Mucosa of descending colon (tissue), 3 donors: ENCODE data around the gene FBXL19. TPM values are rescaled to one million over a fixed set of nuclear protein-coding genes. Genes with fewer than 3 reads are reported as not detected.

Experiments
- ATAC-seq: fragments of 200-7000 bp; cut with Tn5 transposase; one replicate; pipeline ENCODE4 v1.9.1; 2020; ENCODE audit warnings: mild to moderate bottlenecking, moderate library complexity
- DNase-seq, 3 donors: peaks; one replicate each; pipeline ENCODE4 v3.0.0-alpha.2; 2020
- H3K36me3 ChIP-seq: fragments of 200-600 bp; one replicate; pipeline ENCODE4 v1.8.0; 2021; ENCODE audit warnings: low read depth, mild to moderate bottlenecking
- H3K4me1 ChIP-seq: fragments of 200-600 bp; one replicate; pipeline ENCODE4 v1.8.0; 2021; ENCODE audit warnings: low read depth, mild to moderate bottlenecking
- H3K4me3 ChIP-seq: fragments of 200-600 bp; one replicate; pipeline ENCODE4 v1.8.0; 2021; ENCODE audit warnings: mild to moderate bottlenecking
- H3K9me3 ChIP-seq: fragments of 200-600 bp; one replicate; pipeline ENCODE4 v1.8.0; 2021; ENCODE audit warnings: mild to moderate bottlenecking
- CTCF ChIP-seq: fragments of 200-600 bp; IDR thresholded peaks from one replicate; pipeline ENCODE4 v1.8.0; 2022; ENCODE audit warnings: antibody characterized with exemption, mild to moderate bottlenecking
- intact Hi-C, 2 donors: fragments of 100-400 bp; cut with DNase I in 1 of 2; cut with micrococcal nuclease in 1 of 2; formaldehyde crosslinking; loops; one replicate each; pipeline versions ENCODE4 v1.11.0 to v1.11.1; 2022; cut with DNase I, micrococcal nuclease
- total RNA-seq, 3 donors: library from RNA; stranded (reverse); fragmentation: NEBNext Ultra II Directional in 2 of 3; extraction: Animal tissue kit (Norgen Biotek cat#: 25700) in 2 of 3; gene quantifications; one replicate each; pipeline versions ENCODE4 v1.2.1 to v1.2.4, GENCODE V29; 2021 to 2023
- donor health status: DM: no; HTN: no; CAD: no; lungs with moderate emphysema.
- donor health status: DM: no; HTN: no; CAD: no.
- donor health status: DM: no; HTN: yes; CAD: no.

Gene FBXL19
- total RNA-seq, 3 donors from 2014 or later = 17.6 to 30.3 (median 22.4) TPM

- Histone ChIP-seq H3K9me3 (no peaks in the 10 kb centered on the region), H3K4me1 (peaks cover 7% of the 10 kb centered on the region), H3K4me3 (no peak overlapping the region), H3K36me3 (peaks cover 4% of the 10 kb centered on the region)
- no peak for TF ChIP-seq CTCF
- DNase-seq (no peak), ATAC-seq (no peak)
- intact Hi-C loops = loop anchor here in 1 of 2 donors (5.0 kb wide), 1 partner anchor 83 kb away; no protein-coding TSS in a partner anchor
Measured at GRCh38 chr16:30924913-30925631, 1.7 kb downstream of the FBXL19 start.

GRCh38 chr16:30925632-30925987, 2.2 kb downstream of the FBXL19 start:
- no peak for ATAC-seq
- intact Hi-C loops = no loop called here
- H3K4me1 ChIP-seq = peaks cover 7% of the 10 kb centered on the region

GRCh38 chr16:30925995-30926811, 2.8 kb downstream of the FBXL19 start:
- no peak for TF ChIP-seq CTCF
- Histone ChIP-seq H3K4me1 (peaks cover 6% of the 10 kb centered on the region), H3K4me3 (no peak overlapping the region), H3K9me3 (no peaks in the 10 kb centered on the region), H3K36me3 (peaks cover 4% of the 10 kb centered on the region)
- DNase-seq (no peak), ATAC-seq (no peak)
- intact Hi-C loops = no loop called here

More at GRCh38 chr16:30925632-30925987, 2.2 kb downstream of the FBXL19 start:
- H3K36me3 ChIP-seq = peaks cover 4% of the 10 kb centered on the region
- TF ChIP-seq CTCF = no peak
- H3K4me3 ChIP-seq = no peak overlapping the region
- H3K9me3 ChIP-seq = no peaks in the 10 kb centered on the region
- DNase-seq = no peak

- no peak for DNase-seq
- intact Hi-C loops = no loop called here
- peaks cover 4% of the 10 kb centered on the region for H3K36me3 ChIP-seq
Measured at GRCh38 chr16:30926937-30927788, 3.8 kb downstream of the FBXL19 start.

More at GRCh38 chr16:30926937-30927788, 3.8 kb downstream of the FBXL19 start:
- no peak for ATAC-seq
- Histone ChIP-seq H3K9me3 (no peaks in the 10 kb centered on the region), H3K4me3 (no peak overlapping the region), H3K4me1 (peaks cover 3% of the 10 kb centered on the region)
- no peak for TF ChIP-seq CTCF
